ENCODE results near the gene SIRT1. TPM values are rescaled to one million over a fixed set of nuclear protein-coding genes. Genes with fewer than 3 reads are reported as not detected.
"Not testable (repeated sequence)": the region's sequence is repeated elsewhere in the genome, so short reads cannot be mapped to it uniquely, and the experiment has no call there.

SIRT1 gene
- 14.7 and 17.8 TPM in 2 replicates for total RNA-seq (2014; rRNA removed)
- polyA plus RNA-seq (2012): 3.9 TPM

- DNase-seq (ENCODE audit: low read depth): peak; percentile 90
Observed at GRCh38 chr10:67884313-67884841, at the start of gene SIRT1. SIRT1 (plus strand) TSS chr10:67884656; CDS start chr10:67884722, 66 bp downstream.

- DNase-seq (ENCODE audit: low read depth): not testable (repeated sequence)
Observed at GRCh38 chr10:67835541-67836394, 48.7 kb upstream of the SIRT1 start.

GRCh38 chr10:67836488-67836887 is 48.0 kb upstream of the SIRT1 start:
- no peak for DNase-seq (ENCODE audit: low read depth)

DNA sequence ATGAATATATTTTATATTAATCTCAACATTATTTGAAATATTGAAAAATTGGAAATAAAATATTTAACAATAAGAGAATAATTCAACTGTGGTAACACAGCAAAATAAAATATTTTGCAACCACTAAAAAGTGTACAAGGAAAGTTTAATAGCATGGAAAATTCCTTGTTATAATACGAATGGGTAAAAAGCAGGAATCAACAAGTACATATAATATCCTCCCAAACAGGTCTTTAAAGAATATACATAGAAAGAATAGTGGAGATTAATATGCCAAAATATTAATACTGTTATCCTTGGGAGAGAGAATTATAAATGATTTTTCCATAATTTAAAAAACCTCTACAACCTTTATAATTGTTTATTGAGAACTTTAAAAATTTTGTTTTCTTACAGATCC is 47.5 kb upstream of the SIRT1 start:
- DNase-seq (ENCODE audit: low read depth): no peak

GRCh38 chr10:67837541-67838314 is 46.7 kb upstream of the SIRT1 start, which contains the start of gene DNAJC12:
DNAJC12 (minus strand) TSS chr10:67838188; CDS start chr10:67838011, 177 bp downstream.
- peak; percentile 81 for DNase-seq (ENCODE audit: low read depth)

DNA sequence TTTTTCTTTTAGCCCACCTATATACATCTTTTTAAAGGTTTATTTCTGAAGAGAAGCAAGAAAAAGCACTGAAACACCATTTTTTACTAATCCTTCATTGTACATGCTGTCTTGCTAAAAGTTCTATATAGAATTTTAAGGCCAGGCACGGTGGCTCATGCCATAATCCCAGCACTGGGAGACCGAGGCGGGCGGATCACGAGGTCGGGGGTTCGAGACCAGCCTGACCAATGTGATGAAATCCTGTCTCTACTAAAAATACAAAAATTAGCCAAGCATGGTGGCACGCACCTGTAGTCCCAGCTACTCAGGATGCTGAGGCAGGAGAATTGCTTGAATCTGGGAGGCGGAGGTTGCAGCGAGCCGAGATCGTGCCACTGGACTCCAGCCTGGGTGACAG is 44.9 kb upstream of the SIRT1 start:
- not testable (repeated sequence) for DNase-seq (ENCODE audit: low read depth)

- peak; percentile 45 for DNase-seq (ENCODE audit: low read depth)
Observed at GRCh38 chr10:67839951-67840350, 44.5 kb upstream of the SIRT1 start.

DNA sequence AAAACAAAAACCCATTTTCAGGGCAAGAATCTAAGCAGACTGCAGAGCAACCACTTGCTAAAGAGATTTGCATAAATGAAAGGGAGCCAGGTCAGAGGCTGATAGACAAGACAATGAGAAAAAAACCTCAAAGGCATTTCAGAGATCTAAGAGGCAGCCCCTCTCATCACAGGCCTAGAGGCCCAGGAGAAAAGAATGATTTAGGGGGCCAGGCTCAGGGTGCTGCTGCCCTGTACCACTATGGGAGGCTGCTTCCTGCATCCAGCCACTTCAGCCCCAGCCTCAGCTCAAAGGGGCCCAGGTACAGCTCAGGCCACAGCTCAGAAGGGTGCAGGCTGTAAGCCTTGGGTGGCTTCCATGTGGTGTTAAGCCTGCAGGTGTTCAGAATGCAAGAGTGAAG is 42.7 kb upstream of the SIRT1 start:
- no peak for DNase-seq (ENCODE audit: low read depth)

GRCh38 chr10:67843284-67843683 is 41.2 kb upstream of the SIRT1 start:
- no peak for DNase-seq (ENCODE audit: low read depth)

DNA sequence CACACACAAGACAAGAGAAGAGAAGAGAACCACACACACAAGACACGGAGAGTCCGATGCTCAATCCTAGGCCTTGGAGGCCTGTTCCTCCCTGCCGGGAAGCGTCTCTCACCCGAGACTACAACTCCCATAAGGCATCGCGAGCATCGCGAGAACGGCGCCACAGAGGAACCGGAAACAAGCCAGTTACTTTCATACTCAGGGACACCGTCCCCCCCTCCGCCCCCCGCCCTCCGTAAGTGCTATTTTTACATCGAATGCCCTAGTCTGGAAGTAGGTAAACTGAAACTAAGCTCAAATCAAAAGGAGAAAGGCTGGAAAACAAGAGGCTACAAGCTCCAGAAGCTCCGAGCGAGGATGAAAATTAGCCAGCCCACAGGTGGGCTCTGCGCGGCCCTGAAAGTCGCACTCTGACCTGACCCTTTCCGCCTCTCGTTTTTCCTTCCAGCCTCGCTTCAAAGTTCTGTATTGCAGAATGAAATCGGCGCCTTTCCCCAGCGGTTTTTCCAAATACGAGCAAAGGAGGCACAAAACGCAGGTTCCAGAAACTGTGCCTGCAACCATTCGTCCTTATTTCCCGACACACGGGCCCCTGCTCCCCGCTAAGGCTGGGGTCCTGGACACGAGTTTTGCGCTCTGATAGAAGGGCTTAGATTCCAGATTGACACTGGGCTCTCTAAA is 35.0 kb upstream of the SIRT1 start:
- DNase-seq (ENCODE audit: low read depth): peak; percentile 94

- no peak for DNase-seq (ENCODE audit: low read depth)
Observed at GRCh38 chr10:67851186-67851585, 33.3 kb upstream of the SIRT1 start.

GRCh38 chr10:67852761-67853160 is 31.7 kb upstream of the SIRT1 start:
- no peak for DNase-seq (ENCODE audit: low read depth)

GRCh38 chr10:67853512-67853911 is 30.9 kb upstream of the SIRT1 start:
- DNase-seq (ENCODE audit: low read depth): no peak

DNA sequence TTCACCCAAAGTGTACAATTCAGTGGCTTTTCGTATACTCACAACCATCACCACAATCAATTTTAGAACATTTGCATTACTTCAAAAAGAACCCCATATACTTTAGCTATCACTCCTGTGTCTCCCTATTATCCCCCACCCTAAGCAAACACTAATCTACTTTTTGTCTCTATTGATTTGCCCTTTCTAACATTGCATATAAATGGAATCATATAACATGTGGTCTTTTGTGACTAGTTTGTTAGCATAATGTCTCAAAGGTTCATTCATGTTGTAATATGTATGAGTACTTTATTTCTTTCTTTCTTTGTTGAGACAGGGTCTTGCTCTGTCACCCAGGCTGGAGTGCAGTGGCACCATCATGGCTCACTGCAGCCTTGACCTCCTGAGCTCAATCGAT is 25.5 kb upstream of the SIRT1 start:
- no peak for DNase-seq (ENCODE audit: low read depth)

DNA sequence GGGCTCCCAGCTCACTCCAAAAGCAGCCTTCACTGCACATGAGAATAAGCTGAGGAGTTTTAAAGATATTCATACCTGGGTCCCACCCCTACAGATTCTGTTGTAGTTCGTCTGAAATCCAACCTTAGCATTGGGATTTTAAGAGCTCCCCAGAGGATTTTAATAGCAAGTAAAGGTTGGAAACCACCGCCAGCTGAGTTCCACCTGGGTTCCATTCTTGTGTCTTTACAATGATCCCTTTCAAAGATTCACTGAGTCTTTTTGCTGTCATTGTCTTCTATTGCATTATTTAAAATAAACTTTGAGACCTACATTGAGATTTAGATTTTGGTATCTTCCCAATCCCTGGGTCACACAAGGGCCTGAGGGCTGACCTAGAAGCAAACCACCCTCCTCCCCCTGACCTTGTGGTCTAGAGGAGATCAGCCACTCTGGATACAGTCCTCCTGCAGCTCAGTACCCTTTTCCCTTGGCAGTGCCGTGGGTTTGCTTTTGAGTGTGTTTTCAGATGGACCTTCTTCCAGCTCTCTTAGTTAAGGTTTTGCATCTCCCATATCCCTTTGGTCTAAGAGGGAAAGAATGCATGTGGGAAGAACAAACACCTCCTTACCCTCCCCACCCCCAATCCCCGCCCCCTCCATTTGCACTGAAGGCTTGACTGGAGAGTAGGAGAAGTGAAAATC is 22.6 kb upstream of the SIRT1 start:
- DNase-seq (ENCODE audit: low read depth): no peak

DNA sequence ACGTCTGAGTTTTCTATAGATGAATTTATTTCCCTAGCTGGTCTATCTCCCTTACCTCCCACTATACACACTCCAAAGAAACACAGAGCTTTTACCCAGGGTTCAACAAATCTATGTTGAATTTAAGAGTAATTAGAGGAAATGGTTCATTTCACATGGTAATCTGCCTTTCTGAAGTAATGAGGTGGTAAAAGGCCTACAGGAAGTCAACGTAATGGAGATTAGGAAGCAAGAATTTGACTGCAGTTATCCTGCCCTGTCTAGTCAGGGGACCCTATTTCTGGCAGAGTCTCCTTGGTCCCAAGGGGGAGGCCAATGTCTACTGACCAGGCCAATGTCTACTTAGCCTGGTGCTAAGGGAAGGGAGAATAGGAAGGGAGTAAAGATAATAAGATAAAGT is 21.4 kb upstream of the SIRT1 start:
- DNase-seq (ENCODE audit: low read depth): no peak

GRCh38 chr10:67864607-67865371 is 19.7 kb upstream of the SIRT1 start:
- no peak for DNase-seq (ENCODE audit: low read depth)

GRCh38 chr10:67868132-67868531 is 16.3 kb upstream of the SIRT1 start:
- no peak for DNase-seq (ENCODE audit: low read depth)

- no peak for DNase-seq (ENCODE audit: low read depth)
Observed at GRCh38 chr10:67869996-67870395, 14.5 kb upstream of the SIRT1 start.

Data from LHCN-M2 (cell line).